SU-DHL-6 (cell line): ENCODE data around the gene DOC2A.

ENCODE experiments used
- EZH2phosphoT487 ChIP-seq: fragments of 200-600 bp; sonication (generic), shearing (Covaris generic); conservative IDR thresholded peaks from 2 replicates; pipeline ENCODE4 v1.6.1; 2018; ENCODE audit warnings: mild to moderate bottlenecking, antibody characterized with exemption, low read length, moderate library complexity, mixed read lengths
- TF ChIP-seq, protein P1 (sequence below): fragments of 200-600 bp; sonication (generic); IDR thresholded peaks from one replicate; pipeline ENCODE4 v1.5.1; 2017; ENCODE audit warnings: antibody characterized with exemption, mild to moderate bottlenecking, low read length, moderate library complexity; ENCODE audit not compliant: insufficient read depth, poor library complexity, severe bottlenecking

- TF ChIP-seq, protein P1, sequence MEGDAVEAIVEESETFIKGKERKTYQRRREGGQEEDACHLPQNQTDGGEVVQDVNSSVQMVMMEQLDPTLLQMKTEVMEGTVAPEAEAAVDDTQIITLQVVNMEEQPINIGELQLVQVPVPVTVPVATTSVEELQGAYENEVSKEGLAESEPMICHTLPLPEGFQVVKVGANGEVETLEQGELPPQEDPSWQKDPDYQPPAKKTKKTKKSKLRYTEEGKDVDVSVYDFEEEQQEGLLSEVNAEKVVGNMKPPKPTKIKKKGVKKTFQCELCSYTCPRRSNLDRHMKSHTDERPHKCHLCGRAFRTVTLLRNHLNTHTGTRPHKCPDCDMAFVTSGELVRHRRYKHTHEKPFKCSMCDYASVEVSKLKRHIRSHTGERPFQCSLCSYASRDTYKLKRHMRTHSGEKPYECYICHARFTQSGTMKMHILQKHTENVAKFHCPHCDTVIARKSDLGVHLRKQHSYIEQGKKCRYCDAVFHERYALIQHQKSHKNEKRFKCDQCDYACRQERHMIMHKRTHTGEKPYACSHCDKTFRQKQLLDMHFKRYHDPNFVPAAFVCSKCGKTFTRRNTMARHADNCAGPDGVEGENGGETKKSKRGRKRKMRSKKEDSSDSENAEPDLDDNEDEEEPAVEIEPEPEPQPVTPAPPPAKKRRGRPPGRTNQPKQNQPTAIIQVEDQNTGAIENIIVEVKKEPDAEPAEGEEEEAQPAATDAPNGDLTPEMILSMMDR, result no peak
- no peak for TF ChIP-seq EZH2phosphoT487
These were observed 16.1 kb downstream of the DOC2A start for GRCh38 chr16:29994600-29995323.
